Activated naive CD4-positive, alpha-beta T cell treated with anti-CD3 and anti-CD28 coated beads, Interleukin-2, amount 50 U/mL, for 16 hours (primary cell): ENCODE measurements around the gene RTP1.

ENCODE experiments used
- DNase-seq: peaks from one replicate; pipeline ENCODE4 v3.0.0-alpha.2; 2020

The RTP1 gene

DNA sequence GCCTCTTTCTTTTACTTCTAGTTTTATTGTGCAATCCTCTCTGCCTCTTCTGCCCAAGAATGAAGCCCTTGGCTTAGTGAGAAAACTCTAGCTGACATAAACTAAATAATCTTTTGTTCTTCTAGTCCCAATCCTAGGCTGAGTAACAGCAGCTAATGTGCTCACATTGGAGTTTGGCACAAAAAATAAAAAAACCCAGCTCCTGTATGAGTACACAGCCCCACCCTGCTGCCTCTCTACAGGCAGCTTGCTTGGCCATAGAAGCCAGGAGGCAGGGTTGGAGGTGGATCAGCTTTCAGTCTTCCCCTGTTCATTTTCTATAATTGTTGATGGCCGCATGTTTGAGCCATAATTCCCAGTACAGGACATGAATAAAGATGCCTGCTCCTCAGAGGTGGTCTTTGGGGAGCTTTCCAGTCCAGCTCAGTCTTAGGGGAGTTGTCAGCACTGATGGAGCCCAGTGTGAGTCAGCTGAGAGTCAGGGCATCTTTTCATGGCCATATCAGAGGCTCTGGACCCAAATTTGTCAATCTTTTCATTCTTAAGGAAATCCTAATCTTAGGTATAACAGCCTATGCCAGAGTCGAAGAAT is 46.7 kb downstream of the RTP1 start:
- DNase-seq: no peak

DNA sequence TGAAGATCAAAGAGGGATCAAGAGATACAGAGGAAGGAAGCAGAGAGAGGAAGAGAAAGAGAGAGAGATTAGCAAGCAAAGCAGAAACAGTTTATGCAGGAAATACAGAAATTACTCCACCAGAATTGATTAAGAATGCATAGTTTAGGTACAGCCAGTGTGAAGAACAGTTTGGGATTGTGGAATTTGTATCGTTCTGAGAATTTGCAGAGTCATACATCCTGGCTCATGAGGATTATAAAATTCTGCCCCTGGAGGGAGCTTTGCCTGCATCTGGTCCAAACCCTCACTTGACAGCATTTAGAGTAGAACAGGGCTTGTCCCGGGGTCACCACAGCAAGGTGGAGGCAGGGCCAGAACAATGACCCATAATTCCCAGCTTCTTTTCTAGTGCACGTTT is 50.1 kb downstream of the RTP1 start:
- no peak for DNase-seq
